ENCODE results near the gene DOCK11.

Gene DOCK11

DNA sequence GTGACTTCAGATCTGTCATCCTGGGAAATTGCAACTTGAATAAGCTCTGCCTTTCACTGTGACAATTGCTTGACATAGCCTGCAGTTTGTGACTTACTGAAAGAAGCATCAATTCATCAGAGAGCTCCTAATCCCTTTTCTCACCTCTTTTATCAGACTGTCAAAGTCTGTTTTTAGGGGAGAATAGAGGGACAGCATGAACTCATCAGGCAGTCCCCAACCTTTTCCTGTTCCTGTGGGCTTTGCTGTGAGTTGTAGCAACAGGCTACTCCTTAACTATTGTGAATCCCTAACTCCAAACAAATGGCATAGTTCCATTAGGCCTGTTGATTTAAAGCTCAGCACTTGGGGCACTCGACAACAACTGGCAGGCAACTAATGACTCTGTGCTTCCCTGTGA lies 64.9 kb downstream of the DOCK11 start:
- TF ChIP-seq NFRKB (IDR thresholded peaks at IDR 0.05) (no peak), CTBP1 (IDR thresholded peaks at IDR 0.05; ENCODE audit: borderline replicate concordance) (no peak), ELF4 (IDR thresholded peaks at IDR 0.05) (no peak), SP1 (IDR thresholded peaks at IDR 0.05) (no peak), PKNOX1 (IDR thresholded peaks at IDR 0.05) (no peak), L3MBTL2 (conservative IDR thresholded peaks at IDR 0.05) (no peak), ZNF384 (IDR thresholded peaks at IDR 0.05) (no peak), ARNT (IDR thresholded peaks at IDR 0.05) (no peak), SUZ12 (IDR thresholded peaks at IDR 0.05) (no peak), LEF1 (IDR thresholded peaks at IDR 0.05; ENCODE audit: borderline replicate concordance) (no peak), FOXA1 (IDR thresholded peaks at IDR 0.05) (no peak), TARDBP (IDR thresholded peaks at IDR 0.05) (no peak), FOXK2 (IDR thresholded peaks at IDR 0.05) (no peak), BHLHE40 (IDR thresholded peaks at IDR 0.05; ENCODE audit: borderline replicate concordance) (no peak)
- CTCF ChIA-PET = no interaction called here
- POLR2A ChIA-PET = no interaction called here
- no peak for DNase-seq (ENCODE audit: extremely low spot score)

GRCh38 chrX:118562582-118563164 lies 67.1 kb downstream of the DOCK11 start:
- DNase-seq (ENCODE audit: extremely low spot score) = no peak
- ChIA-PET CTCF (interaction anchor here (0.6 to 0.7 kb wide), 2 partner anchors 38 to 61 kb away, joined by 3 to 5 read pairs; no protein-coding TSS in a partner anchor), POLR2A (no interaction called here)
- no peak for TF ChIP-seq ARNT (IDR thresholded peaks at IDR 0.05)
- TF ChIP-seq FOXM1 (IDR thresholded peaks at IDR 0.05; ENCODE audit: borderline replicate concordance) = no peak
- TF ChIP-seq BHLHE40 (IDR thresholded peaks at IDR 0.05; ENCODE audit: borderline replicate concordance) = no peak
- TF ChIP-seq CTBP1 (IDR thresholded peaks at IDR 0.05; ENCODE audit: borderline replicate concordance) = no peak
- no peak for TF ChIP-seq PKNOX1 (IDR thresholded peaks at IDR 0.05)
- no peak for TF ChIP-seq NFRKB (IDR thresholded peaks at IDR 0.05)
- TF ChIP-seq HDGF (IDR thresholded peaks at IDR 0.05; ENCODE audit: borderline replicate concordance) = no peak
- TF ChIP-seq SUZ12 (IDR thresholded peaks at IDR 0.05) = no peak
- no peak for TF ChIP-seq FOXA1 (IDR thresholded peaks at IDR 0.05)
- TF ChIP-seq LEF1 (IDR thresholded peaks at IDR 0.05; ENCODE audit: borderline replicate concordance) = no peak
- no peak for TF ChIP-seq ELF4 (IDR thresholded peaks at IDR 0.05)
- no peak for TF ChIP-seq TARDBP (IDR thresholded peaks at IDR 0.05)
- TF ChIP-seq L3MBTL2 (conservative IDR thresholded peaks at IDR 0.05) = no peak
- no peak for TF ChIP-seq SP1 (IDR thresholded peaks at IDR 0.05)
- no peak for TF ChIP-seq ZNF384 (IDR thresholded peaks at IDR 0.05)

DNA sequence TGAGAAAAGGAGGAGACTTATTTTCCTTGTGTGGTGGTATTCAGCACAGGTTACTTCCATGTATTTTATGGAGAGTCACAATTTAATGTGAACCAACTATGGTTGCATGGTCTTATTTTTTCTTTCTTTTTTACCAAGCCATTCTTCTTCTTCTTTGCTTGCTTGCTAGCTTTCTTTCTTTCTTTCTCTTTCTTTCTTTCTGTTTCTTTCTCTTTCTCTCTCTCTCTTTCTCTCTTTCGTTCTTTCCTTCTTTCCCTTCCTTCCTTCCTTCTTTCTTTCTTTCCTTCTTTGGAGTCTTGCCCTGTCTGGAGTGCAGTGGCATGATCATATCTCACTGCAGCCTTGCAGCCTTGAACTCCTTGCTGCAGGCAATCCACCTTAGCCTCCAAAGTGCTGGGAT lies 68.9 kb downstream of the DOCK11 start:
- ChIA-PET POLR2A (no interaction called here), CTCF (interaction anchor here (0.7 kb wide), 1 partner anchor 874 kb away, joined by 6 read pairs; no protein-coding TSS in a partner anchor)
- TF ChIP-seq HDGF (IDR thresholded peaks at IDR 0.05; ENCODE audit: borderline replicate concordance) (no peak), CTBP1 (IDR thresholded peaks at IDR 0.05; ENCODE audit: borderline replicate concordance) (no peak), FOXM1 (IDR thresholded peaks at IDR 0.05; ENCODE audit: borderline replicate concordance) (no peak), FOXA1 (IDR thresholded peaks at IDR 0.05) (no peak), NFRKB (IDR thresholded peaks at IDR 0.05) (no peak), ZNF384 (IDR thresholded peaks at IDR 0.05) (no peak), PKNOX1 (IDR thresholded peaks at IDR 0.05) (no peak), L3MBTL2 (conservative IDR thresholded peaks at IDR 0.05) (no peak)
- DNase-seq (ENCODE audit: extremely low spot score) = no peak

- DNase-seq (ENCODE audit: extremely low spot score) = no peak
- CTCF ChIA-PET = no interaction called here
- POLR2A ChIA-PET = no interaction called here
- TF ChIP-seq ARNT (IDR thresholded peaks at IDR 0.05) = no peak
- no peak for TF ChIP-seq TARDBP (IDR thresholded peaks at IDR 0.05)
- no peak for TF ChIP-seq SUZ12 (IDR thresholded peaks at IDR 0.05)
- TF ChIP-seq CTBP1 (IDR thresholded peaks at IDR 0.05; ENCODE audit: borderline replicate concordance) = no peak
- no peak for TF ChIP-seq FOXM1 (IDR thresholded peaks at IDR 0.05; ENCODE audit: borderline replicate concordance)
- TF ChIP-seq HDGF (IDR thresholded peaks at IDR 0.05; ENCODE audit: borderline replicate concordance) = no peak
- TF ChIP-seq PKNOX1 (IDR thresholded peaks at IDR 0.05) = no peak
- no peak for TF ChIP-seq FOXA1 (IDR thresholded peaks at IDR 0.05)
- no peak for TF ChIP-seq NFRKB (IDR thresholded peaks at IDR 0.05)
Measured at GRCh38 chrX:118565853-118566252, 70.2 kb downstream of the DOCK11 start.

- TF ChIP-seq FOXA1 (IDR thresholded peaks at IDR 0.05) (no peak), SP1 (IDR thresholded peaks at IDR 0.05) (no peak)
- ChIA-PET POLR2A (no interaction called here), CTCF (no interaction called here)
- no peak for DNase-seq (ENCODE audit: extremely low spot score)
Measured at GRCh38 chrX:118566359-118566758, 70.7 kb downstream of the DOCK11 start.

GRCh38 chrX:118569676-118570075 lies 74.1 kb downstream of the DOCK11 start:
- ChIA-PET CTCF (interaction anchor here (0.7 kb wide), 1 partner anchor 33 kb away, joined by 3 read pairs; no protein-coding TSS in a partner anchor), POLR2A (no interaction called here)
- TF ChIP-seq ZNF384 (IDR thresholded peaks at IDR 0.05) = no peak
- no peak for TF ChIP-seq ARNT (IDR thresholded peaks at IDR 0.05)
- TF ChIP-seq SP1 (IDR thresholded peaks at IDR 0.05) = no peak
- no peak for TF ChIP-seq LEF1 (IDR thresholded peaks at IDR 0.05; ENCODE audit: borderline replicate concordance)
- TF ChIP-seq FOXA1 (IDR thresholded peaks at IDR 0.05) = no peak
- TF ChIP-seq SUZ12 (IDR thresholded peaks at IDR 0.05) = no peak
- TF ChIP-seq PKNOX1 (IDR thresholded peaks at IDR 0.05) = no peak
- no peak for TF ChIP-seq BHLHE40 (IDR thresholded peaks at IDR 0.05; ENCODE audit: borderline replicate concordance)
- no peak for TF ChIP-seq FOXM1 (IDR thresholded peaks at IDR 0.05; ENCODE audit: borderline replicate concordance)
- no peak for TF ChIP-seq ELF4 (IDR thresholded peaks at IDR 0.05)
- TF ChIP-seq TARDBP (IDR thresholded peaks at IDR 0.05) = no peak
- TF ChIP-seq FOXK2 (IDR thresholded peaks at IDR 0.05) = no peak
- no peak for TF ChIP-seq HDGF (IDR thresholded peaks at IDR 0.05; ENCODE audit: borderline replicate concordance)
- no peak for TF ChIP-seq L3MBTL2 (conservative IDR thresholded peaks at IDR 0.05)
- no peak for TF ChIP-seq CTBP1 (IDR thresholded peaks at IDR 0.05; ENCODE audit: borderline replicate concordance)
- TF ChIP-seq NFRKB (IDR thresholded peaks at IDR 0.05) = no peak
- no peak for DNase-seq (ENCODE audit: extremely low spot score)

All from HEK293T (cell line).